ENCODE measurements around the gene AKNAD1.

AKNAD1 gene

DNA sequence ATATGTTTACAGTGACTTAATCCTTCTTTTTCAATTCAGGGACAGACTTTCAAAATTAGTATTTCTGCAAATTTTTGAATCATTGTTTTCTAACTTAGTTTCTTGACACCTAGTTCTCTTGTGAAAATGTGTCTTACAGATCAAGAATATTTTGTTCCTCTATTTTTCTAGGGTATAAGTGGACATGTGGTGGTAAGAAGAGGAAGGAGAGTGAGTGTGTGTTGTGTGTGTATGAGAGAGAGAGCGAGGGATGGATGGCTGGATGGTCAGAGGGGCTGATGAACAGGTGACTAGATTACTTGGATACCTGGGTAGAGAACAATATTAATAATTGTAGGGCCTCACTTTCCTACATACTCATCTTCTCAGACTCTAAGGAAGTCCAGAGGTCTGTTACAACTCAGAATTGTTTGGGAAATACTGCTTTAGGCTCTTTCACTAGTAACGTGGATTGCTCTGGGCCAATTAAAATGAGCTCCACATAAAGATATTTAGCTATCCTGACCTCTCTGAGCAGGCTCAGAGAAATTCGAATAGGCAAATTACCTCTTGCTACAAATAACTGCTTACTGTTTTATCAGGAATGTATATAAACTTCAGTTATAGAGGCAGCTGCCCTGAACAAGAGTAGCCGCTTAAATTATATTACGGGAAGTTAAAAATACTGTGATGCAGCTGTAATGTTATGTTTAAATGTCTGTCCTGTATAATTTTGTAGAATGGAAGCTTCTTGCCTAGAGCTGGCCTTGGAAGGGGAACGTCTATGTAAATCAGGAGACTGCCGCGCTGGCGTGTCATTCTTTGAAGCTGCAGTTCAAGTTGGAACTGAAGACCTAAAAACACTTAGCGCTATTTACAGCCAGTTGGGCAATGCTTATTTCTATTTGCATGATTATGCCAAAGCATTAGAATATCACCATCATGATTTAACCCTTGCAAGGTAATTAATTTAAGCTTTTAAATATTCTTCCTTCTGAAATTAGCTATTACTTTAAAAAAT lies 39.6 kb upstream of the AKNAD1 start:
- H3F3A ChIP-seq (ENCODE audit: low read depth): no peaks in the 10 kb centered on the region
- no peak overlapping the region for H3K4me3 ChIP-seq (ENCODE audit: low read length, poor library complexity, severe bottlenecking)
- no peak overlapping the region for H3K4me2 ChIP-seq (ENCODE audit: low read depth, low read length, poor library complexity, severe bottlenecking)
- no peaks in the 10 kb centered on the region for H3K9me2 ChIP-seq (replicated peaks; ENCODE audit: low read depth, low read length)
- H3K4me1 ChIP-seq (ENCODE audit: insufficient read depth, low read length, poor library complexity, severe bottlenecking): peaks cover 6% of the 10 kb centered on the region
- TF ChIP-seq, protein P1, sequence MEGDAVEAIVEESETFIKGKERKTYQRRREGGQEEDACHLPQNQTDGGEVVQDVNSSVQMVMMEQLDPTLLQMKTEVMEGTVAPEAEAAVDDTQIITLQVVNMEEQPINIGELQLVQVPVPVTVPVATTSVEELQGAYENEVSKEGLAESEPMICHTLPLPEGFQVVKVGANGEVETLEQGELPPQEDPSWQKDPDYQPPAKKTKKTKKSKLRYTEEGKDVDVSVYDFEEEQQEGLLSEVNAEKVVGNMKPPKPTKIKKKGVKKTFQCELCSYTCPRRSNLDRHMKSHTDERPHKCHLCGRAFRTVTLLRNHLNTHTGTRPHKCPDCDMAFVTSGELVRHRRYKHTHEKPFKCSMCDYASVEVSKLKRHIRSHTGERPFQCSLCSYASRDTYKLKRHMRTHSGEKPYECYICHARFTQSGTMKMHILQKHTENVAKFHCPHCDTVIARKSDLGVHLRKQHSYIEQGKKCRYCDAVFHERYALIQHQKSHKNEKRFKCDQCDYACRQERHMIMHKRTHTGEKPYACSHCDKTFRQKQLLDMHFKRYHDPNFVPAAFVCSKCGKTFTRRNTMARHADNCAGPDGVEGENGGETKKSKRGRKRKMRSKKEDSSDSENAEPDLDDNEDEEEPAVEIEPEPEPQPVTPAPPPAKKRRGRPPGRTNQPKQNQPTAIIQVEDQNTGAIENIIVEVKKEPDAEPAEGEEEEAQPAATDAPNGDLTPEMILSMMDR (conservative IDR thresholded peaks at IDR 0.05; ENCODE audit: low read length): no peak
- TF ChIP-seq EZH2phosphoT487 (IDR thresholded peaks at IDR 0.05; ENCODE audit: borderline replicate concordance): no peak
- H3K9ac ChIP-seq (ENCODE audit: low read depth, low read length, poor library complexity, severe bottlenecking): no peak overlapping the region
- no peaks in the 10 kb centered on the region for H3K9me3 ChIP-seq (ENCODE audit: insufficient read depth, low read depth, low read length)
- H2AFZ ChIP-seq (ENCODE audit: low read length): no peak overlapping the region
- peaks cover 5% of the 10 kb centered on the region for H3K79me2 ChIP-seq (ENCODE audit: insufficient read depth, low read length)
- H4K20me1 ChIP-seq (ENCODE audit: insufficient read depth, low read length, poor library complexity, severe bottlenecking): no peaks in the 10 kb centered on the region
- no peaks in the 10 kb centered on the region for H3K27me3 ChIP-seq (ENCODE audit: insufficient read depth, low read length, poor library complexity, severe bottlenecking)
- H3K36me3 ChIP-seq (ENCODE audit: insufficient read depth, low read length): peaks cover 18% of the 10 kb centered on the region; the same call in 1 of the 2 replicates

DNA sequence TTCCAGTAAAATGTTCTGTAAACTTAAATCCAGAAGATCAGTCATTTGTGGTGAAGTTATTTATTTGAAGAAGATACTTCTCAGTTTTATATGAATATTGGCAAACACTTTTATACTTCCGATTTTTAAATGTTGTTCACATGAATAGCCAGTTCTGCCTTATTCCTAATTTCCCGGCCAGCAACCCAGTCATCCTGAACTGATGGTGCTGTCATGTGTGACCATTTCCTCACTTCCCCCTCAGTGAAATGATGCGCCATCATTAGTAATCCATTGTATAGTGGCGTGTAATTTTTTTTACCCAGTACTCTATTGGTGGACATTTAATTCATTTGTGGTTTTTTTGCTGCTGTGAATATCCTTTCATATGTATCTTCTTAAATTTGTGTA lies 36.2 kb upstream of the AKNAD1 start:
- Histone ChIP-seq H3K27me3 (ENCODE audit: insufficient read depth, low read length, poor library complexity, severe bottlenecking) (no peaks in the 10 kb centered on the region), H2AFZ (ENCODE audit: low read length) (no peak overlapping the region), H3K79me2 (ENCODE audit: insufficient read depth, low read length) (peaks cover 8% of the 10 kb centered on the region), H3K9me3 (ENCODE audit: insufficient read depth, low read depth, low read length) (no peaks in the 10 kb centered on the region), H3K4me1 (ENCODE audit: insufficient read depth, low read length, poor library complexity, severe bottlenecking) (peaks cover 16% of the 10 kb centered on the region), H4K20me1 (ENCODE audit: insufficient read depth, low read length, poor library complexity, severe bottlenecking) (no peaks in the 10 kb centered on the region), H3F3A (ENCODE audit: low read depth) (no peaks in the 10 kb centered on the region), H3K4me2 (ENCODE audit: low read depth, low read length, poor library complexity, severe bottlenecking) (no peak overlapping the region), H3K9ac (ENCODE audit: low read depth, low read length, poor library complexity, severe bottlenecking) (no peak overlapping the region), H3K36me3 (ENCODE audit: insufficient read depth, low read length) (peaks cover 3% of the 10 kb centered on the region; the same call in 1 of the 2 replicates), H3K4me3 (ENCODE audit: low read length, poor library complexity, severe bottlenecking) (no peak overlapping the region), H3K9me2 (replicated peaks; ENCODE audit: low read depth, low read length) (no peaks in the 10 kb centered on the region)
- TF ChIP-seq EZH2phosphoT487 (IDR thresholded peaks at IDR 0.05; ENCODE audit: borderline replicate concordance): no peak
- TF ChIP-seq, protein P1 (conservative IDR thresholded peaks at IDR 0.05; ENCODE audit: low read length): no peak

GRCh38 chr1:108892356-108893140 lies 35.7 kb upstream of the AKNAD1 start:
- no peak overlapping the region for H2AFZ ChIP-seq (ENCODE audit: low read length)
- H3K36me3 ChIP-seq (ENCODE audit: insufficient read depth, low read length): no peaks in the 10 kb centered on the region
- no peaks in the 10 kb centered on the region for H3K9me2 ChIP-seq (replicated peaks; ENCODE audit: low read depth, low read length)
- no peaks in the 10 kb centered on the region for H3K27me3 ChIP-seq (ENCODE audit: insufficient read depth, low read length, poor library complexity, severe bottlenecking)
- H3K79me2 ChIP-seq (ENCODE audit: insufficient read depth, low read length): peaks cover 8% of the 10 kb centered on the region
- H3F3A ChIP-seq (ENCODE audit: low read depth): no peaks in the 10 kb centered on the region
- H3K4me2 ChIP-seq (ENCODE audit: low read depth, low read length, poor library complexity, severe bottlenecking): no peak overlapping the region
- H4K20me1 ChIP-seq (ENCODE audit: insufficient read depth, low read length, poor library complexity, severe bottlenecking): no peaks in the 10 kb centered on the region
- H3K9ac ChIP-seq (ENCODE audit: low read depth, low read length, poor library complexity, severe bottlenecking): no peak overlapping the region
- H3K4me3 ChIP-seq (ENCODE audit: low read length, poor library complexity, severe bottlenecking): no peak overlapping the region
- H3K4me1 ChIP-seq (ENCODE audit: insufficient read depth, low read length, poor library complexity, severe bottlenecking): peaks cover 16% of the 10 kb centered on the region
- H3K9me3 ChIP-seq (ENCODE audit: insufficient read depth, low read depth, low read length): no peaks in the 10 kb centered on the region
- no peak for TF ChIP-seq EZH2phosphoT487 (IDR thresholded peaks at IDR 0.05; ENCODE audit: borderline replicate concordance)
- TF ChIP-seq, protein P1 (conservative IDR thresholded peaks at IDR 0.05; ENCODE audit: low read length): no peak
